GM19023 (cell line): ENCODE measurements around the gene ZBTB7C.
"Not testable (repeated sequence)": the region's sequence is repeated elsewhere in the genome, so short reads cannot be mapped to it uniquely, and the experiment has no call there.

Source experiments
- ATAC-seq: cut with Tn5 transposase; IDR thresholded peaks from one replicate; pipeline ENCODE4 v1.9.1; 2021; ENCODE audit warnings: mild to moderate bottlenecking, moderate library complexity; ENCODE audit not compliant: unreplicated experiment

ZBTB7C gene

GRCh38 chr18:48408727-48409590, at the start of gene ZBTB7C:
TSS of gene ZBTB7C (minus strand) at chr18:48409383.
- peak; percentile 32 for ATAC-seq

GRCh38 chr18:48456838-48457237, 47.7 kb upstream of the ZBTB7C start:
- ATAC-seq = no peak

GRCh38 chr18:48455555-48456478, 46.6 kb upstream of the ZBTB7C start:
- no peak for ATAC-seq

- no peak for ATAC-seq
Observed at GRCh38 chr18:48454261-48454757, 45.1 kb upstream of the ZBTB7C start.

GRCh38 chr18:48453330-48454066, 44.3 kb upstream of the ZBTB7C start:
- ATAC-seq = no peak

GRCh38 chr18:48452861-48453323, 43.7 kb upstream of the ZBTB7C start:
- no peak for ATAC-seq

GRCh38 chr18:48450685-48451084, 41.5 kb upstream of the ZBTB7C start:
- ATAC-seq = no peak

GRCh38 chr18:48446582-48447225, 37.5 kb upstream of the ZBTB7C start:
- peak; percentile 63 for ATAC-seq

GRCh38 chr18:48445540-48445939, 36.4 kb upstream of the ZBTB7C start:
- ATAC-seq = peak; percentile 53

- ATAC-seq = no peak
Observed at GRCh38 chr18:48442761-48443160, 33.6 kb upstream of the ZBTB7C start.

GRCh38 chr18:48441405-48441881, 32.3 kb upstream of the ZBTB7C start:
- no peak for ATAC-seq

- no peak for ATAC-seq
Observed at GRCh38 chr18:48440924-48441323, 31.7 kb upstream of the ZBTB7C start.

GRCh38 chr18:48436907-48437306, 27.7 kb upstream of the ZBTB7C start:
- no peak for ATAC-seq

GRCh38 chr18:48434382-48434781, 25.2 kb upstream of the ZBTB7C start:
- not testable (repeated sequence) for ATAC-seq

- ATAC-seq = no peak
Observed at GRCh38 chr18:48433541-48433940, 24.4 kb upstream of the ZBTB7C start.

- no peak for ATAC-seq
Observed at GRCh38 chr18:48430150-48430549, 21.0 kb upstream of the ZBTB7C start.

- ATAC-seq = no peak
Observed at GRCh38 chr18:48428475-48429177, 19.4 kb upstream of the ZBTB7C start.

- ATAC-seq = no peak
Observed at GRCh38 chr18:48422947-48423378, 13.8 kb upstream of the ZBTB7C start.

- no peak for ATAC-seq
Observed at GRCh38 chr18:48419277-48420022, 10.3 kb upstream of the ZBTB7C start.
